UCSD-AML1 (cell line): ENCODE data around the gene KRT38.
"Not testable (repeated sequence)": the region's sequence is repeated elsewhere in the genome, so short reads cannot be mapped to it uniquely, and the experiment has no call there.

ENCODE experiments used
- DNase-seq: peaks from one replicate; lab custom pipeline; 2025; ENCODE audit not compliant: unreplicated experiment; lab: John Stamatoyannopoulos, UW

KRT38 gene

DNA sequence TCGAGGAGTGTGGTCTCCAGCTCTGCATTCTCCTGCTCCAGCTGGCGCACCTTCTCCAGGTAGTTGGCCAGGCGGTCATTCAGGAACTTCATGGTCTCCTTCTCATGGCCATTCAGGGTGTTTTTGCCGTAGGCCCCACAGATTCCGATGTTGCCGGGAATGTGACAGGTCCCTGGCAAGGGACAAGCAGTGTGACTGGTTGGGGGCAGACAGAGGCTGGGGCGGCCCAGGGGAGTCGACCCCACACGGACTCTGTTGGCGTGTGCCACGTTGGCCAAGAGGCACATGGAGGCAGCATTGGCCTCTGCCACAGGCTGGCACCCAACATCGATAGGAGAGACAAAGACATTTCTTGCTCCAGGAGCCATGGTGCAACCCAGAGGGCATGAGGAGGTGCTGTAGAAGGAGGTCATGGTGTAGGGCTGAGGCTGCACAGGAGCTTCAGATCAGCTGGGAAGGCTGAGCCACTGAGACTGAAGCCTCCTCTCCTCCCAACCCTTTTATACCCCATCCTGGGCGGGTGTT is 16.6 kb downstream of the KRT38 start, which contains the start of gene KRT37:
KRT37 (minus strand) TSS at position 475 of the 525 bp plus-strand sequence; CDS start at position 413, 62 bp downstream.
- DNase-seq, result no peak

DNA sequence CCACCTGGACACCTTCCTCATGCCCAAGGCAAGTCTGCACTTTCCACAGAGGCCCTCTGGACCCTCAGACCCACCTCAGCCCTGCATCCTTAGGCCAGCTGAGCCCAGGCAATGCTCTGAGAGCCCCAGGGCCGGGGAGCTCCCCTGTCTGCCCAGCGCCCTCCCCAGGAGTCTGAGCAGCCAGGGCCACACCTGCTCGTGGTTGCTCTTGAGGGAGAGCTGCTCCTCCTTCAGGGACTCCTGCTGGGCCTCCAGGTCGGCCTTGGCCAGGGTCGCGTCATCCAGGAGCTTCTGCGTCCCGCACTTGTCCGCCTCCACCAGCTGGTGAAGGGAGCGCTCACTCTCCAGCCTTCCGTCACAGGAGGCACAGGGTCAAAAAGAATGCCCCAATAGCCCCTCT is 18.2 kb downstream of the KRT38 start:
- not testable (repeated sequence) for DNase-seq

DNA sequence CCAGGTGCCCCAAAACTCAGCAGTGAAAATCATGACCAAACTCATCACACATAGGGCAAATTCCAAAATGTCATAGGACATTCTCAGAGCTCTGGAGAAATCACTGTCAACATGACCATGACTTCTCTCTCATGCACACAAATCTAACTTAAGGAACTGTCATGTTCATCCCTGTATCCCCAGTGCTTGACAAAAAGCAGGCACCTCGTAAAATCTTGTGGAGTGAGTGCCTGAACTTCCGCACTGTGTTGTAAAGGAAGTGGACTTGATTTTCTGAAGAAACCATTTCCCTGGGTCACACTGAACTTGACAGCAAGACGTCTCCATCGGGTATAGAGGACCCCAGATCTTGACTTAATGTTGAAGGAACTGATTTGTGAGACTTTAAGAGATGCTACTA is 19.2 kb downstream of the KRT38 start:
- no peak for DNase-seq

DNA sequence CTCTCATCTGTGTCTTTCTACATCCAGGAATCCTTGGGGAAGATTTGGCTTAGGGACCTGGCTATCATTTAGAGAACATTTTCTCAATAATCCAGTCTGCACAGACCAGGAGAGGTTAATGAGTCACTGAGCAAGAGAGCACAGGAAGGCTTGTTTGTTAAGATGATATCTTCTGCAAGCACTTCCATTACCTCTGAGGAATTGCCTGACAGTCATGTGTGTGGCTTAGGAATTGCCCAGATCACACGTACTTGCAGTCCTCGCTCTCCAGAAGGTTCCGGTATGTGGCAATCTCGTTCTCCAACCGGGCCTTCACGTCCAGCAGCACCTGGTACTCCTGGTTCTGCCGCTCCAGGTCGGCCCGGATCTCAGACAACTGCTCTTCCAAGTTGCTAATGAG is 19.7 kb downstream of the KRT38 start:
- DNase-seq, result no peak

DNA sequence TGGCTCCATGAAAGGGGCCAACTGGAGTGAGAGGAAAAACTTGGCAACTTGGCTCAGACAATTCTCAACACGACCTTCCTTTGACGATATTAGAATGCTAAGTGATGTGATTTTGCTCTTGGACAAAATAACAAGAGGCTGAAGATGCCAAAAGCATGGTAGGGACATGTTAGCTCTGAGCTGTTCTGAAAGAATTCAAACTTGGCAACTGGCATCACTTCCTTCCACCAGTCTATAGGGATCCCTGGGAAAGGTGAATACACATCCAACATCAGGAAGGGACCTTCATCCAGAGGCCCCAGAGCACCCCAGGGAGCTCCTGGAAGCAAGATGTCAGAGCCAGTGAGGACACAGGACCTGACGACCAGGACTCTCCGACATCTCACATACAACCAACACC is 20.6 kb downstream of the KRT38 start:
- DNase-seq, result no peak

DNA sequence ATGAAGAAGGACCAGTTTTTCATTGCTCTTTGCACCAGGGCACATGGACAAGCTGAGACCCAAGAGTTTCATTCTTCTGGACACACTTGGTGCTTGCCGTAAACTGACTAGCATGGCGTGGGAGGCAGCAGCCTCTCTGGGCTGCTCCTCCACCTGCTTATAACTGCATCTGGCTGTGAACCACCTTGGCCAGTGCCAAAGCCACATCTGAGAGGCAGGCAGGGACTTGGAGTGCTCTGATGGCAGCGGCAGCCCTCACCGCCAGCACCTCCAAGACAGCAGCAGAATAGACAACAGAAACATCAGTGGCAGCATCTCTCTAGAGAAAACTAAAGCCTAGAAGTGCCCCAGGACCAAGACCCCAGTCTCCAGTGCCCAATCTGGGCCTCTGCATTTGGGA is 21.1 kb downstream of the KRT38 start:
- no peak for DNase-seq

DNA sequence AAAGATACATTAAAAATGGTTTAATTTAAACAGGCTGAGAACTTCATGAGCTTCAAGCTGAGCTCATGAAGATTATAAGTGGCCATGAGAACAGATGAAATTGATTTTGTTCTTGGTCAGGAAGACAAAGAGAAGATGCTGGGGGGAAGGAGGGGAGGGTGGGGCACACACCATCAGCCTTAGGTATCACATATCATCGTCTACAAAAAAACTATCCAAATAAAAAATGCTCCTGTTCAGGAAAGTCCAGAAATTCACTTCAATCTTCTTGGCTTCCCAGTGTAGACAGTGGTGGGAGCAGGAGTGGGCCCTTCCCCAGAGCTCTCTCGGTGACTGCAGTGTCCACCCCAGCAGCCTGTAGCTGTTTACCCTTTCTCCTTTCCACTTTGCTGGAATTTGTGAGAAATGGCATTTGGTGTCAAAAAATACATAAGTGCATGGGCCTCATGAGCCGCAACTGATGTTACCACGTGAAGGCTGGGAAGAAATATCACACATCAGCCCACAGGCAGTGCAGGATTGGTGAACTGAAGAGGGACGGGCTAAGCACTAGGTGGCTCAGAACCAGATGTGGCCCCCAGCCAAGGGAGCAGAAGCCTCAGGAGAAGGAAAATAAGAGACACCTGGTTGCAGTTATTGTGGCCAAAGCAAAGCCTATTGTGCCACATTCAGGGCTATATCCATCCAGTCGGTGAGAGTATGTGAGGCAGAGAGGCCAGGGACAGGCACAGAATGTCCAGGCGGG is 22.5 kb downstream of the KRT38 start:
- no peak for DNase-seq

DNA sequence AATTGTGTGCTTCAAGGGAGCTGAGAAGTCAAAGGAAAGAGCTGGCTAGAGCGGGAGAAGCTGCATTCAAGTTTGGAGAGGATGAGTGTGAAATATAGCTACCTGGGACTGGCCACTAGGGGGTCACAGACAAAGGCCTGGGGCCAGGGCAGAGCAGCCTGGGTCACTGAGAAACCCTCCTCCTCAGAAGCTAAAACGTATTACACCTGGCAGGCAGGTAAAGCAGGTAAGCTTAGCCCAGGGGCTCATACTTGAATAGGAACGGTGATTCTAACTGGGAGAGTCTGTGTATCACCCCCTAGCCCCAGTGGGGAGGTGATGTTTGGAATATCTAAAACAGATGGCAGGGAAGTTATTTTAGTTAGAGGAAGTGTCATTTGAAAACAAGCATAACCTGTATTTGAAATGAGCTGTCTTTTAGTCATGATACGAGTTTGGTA is 23.2 kb downstream of the KRT38 start:
- DNase-seq, result no peak

DNA sequence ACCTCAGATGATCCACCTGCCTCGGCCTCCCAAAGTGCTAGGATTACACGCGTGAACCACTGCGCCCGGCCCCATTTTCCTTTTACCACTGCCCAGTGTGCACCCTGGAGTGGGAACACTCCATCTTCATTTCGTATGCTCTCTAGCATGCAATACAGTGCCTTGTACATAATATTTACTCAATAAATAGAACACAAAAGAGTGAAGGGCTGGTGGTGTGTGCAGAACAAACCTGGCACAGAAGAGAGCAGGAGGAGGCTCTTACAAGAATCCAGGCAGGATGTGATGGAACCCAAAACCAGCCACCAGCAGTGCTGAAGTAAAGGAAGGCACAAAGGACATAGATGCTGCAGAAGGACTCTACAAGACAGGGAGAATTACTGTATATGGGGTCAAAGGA is 23.7 kb downstream of the KRT38 start:
- DNase-seq, result no peak

DNA sequence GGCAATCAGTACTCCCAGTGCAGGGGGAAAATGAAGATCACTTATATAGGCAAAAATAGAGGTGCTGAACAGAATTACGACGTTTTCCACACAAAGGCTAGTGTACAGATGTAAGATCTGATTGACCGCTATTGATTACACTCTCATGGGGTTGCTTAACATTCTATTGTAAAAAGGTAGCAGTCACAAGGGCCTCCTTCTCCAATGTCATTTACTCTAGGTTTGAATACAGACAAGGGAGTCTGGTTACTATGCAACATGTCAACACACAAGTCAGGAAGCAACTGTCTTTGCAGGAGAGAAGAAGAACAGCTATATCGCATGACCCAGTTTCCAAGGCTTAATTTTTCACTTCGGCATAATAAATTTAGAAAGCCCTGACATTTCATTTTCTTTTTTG is 24.3 kb downstream of the KRT38 start:
- DNase-seq, result no peak

DNA sequence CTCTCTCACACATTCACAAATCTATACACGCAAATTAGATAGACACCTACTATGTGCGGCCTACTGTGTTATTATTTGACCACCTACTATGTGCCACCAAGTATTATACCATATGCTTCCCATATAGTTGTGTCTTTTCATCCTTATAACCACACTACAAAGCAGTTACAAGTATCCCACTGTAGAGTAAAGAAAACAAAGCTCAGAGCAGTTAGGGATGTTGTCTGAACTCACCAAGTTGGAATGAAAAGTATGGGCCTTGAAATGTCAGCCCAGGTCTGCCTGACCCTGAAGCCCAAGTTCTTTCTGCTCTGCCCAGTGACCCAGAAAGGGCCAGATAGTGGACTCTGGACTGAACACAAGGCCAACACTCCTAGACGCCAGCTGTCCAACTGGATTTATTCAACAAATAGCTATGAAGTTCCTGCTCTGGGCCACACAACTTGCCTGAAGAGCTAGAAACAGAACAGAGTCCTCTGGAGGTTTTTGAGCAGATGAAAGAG is 24.9 kb downstream of the KRT38 start:
- no peak for DNase-seq

DNA sequence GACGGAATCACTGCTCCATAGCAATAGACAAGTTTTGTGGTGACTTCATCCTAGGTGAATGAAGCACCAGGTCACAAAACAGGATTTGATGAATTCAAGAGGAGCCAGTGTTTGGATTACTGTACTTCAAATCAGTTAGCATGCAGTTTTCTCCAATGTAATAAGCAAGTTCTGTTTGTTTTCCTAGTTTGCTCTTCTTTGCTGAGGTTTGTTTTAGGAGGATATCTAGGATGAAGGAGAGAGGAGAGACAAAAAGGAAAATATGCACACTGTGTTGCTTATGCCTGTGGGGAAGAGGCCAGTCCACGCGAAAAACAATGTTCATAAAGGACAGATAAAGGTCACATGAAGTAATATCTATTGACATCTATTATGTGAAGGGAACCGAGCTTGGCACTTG is 25.4 kb downstream of the KRT38 start:
- no peak for DNase-seq

DNA sequence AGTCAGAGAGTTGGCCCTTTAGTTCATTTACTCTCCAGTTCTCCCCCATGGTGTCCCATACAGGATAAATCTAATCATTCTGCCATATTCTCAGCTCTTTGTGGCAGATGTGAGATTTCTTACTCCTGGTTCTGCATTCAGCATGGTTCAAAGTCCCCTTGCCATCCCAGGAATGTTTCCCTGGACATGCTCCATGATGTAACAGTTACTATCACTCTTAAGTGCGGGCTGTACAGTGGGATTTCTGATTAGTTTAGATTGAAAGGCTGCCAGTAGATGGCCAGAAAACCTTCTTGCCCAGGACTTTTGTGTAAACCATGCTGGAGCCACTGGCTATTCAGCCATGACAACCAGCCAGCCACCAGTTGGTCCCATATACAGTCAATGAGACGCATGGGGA is 26.8 kb downstream of the KRT38 start:
- DNase-seq, result no peak

DNA sequence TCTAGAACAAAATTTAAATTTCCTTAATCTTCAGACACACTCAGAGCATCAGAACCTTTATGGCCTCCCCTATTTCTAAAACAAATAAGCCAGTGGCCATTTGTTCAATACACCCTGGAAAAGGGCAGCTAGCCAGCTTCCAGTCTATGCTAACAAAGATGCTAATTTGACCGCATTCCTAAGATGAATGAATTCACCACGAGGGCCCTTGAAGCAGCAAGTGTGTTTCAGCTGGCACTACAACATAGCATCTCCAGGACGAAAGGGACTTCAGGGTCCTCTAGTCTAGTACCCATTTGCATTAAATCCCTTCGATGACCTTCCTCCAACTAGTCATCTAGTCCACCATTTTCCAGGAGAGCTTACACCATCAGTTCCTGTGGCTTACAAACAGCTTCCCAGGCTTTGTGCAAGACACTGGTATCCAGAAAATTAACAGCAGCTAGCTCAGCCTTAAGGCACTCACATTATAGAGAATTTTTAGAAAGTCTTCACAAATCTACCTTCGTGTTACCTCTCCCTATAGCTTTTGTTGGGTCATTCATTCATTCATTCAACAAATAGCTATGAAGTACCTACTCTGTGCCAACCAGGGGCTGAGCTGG is 27.3 kb downstream of the KRT38 start:
- no peak for DNase-seq

DNA sequence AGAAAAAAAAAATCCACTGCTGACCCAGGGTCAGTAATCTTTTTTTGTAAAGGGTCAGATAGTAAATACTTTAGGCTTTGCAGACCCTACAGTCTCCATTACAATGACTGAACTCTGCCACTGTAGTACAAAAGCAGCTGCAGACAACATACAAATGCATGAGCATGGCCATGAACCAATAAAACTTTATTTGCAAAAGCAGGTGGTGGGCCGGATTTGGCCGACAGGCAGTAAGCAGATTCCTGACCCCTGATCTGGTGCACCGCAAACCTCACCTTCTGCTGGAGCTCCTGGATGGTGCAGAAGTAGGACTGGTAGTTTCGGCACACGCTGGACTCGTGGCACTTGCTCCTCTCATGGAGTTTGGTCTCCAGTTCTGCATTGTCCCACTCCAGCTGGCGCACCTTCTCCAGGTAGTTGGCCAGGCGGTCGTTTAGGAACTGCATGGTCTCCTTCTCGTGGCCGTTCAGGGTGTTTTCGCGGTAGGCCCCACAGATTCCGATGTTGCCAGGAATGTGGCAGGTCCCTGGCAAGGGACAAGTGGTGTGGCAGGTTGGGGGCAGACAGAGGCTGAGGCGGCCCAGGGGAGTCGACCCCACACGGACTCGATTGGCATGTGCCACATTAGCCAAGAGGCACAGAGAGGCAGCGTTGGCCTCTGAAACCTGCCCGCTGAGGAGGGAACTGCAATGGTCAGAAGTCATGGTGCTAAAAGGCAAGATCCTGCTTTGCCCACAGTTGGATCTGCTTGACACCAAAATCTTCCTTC is 29.5 kb downstream of the KRT38 start:
- no peak for DNase-seq

DNA sequence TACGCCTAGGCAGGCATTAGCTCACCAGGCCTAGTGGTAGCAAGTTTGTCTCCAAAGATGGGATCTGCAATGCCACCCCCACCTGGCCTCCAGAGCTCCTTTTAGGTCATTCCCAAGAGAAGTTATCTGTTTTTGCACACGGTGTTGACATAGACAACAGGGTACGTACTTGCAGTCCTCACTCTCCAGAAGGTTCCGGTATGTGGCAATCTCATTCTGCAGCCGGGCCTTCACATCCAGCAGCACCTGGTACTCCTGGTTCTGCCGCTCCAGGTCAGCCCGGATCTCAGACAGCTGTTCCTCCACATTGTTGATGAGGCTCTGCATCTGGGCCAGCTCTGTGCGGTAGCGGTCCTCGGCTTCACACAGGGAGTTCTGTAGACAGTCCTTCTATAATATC is 33.6 kb downstream of the KRT38 start:
- DNase-seq, result no peak

DNA sequence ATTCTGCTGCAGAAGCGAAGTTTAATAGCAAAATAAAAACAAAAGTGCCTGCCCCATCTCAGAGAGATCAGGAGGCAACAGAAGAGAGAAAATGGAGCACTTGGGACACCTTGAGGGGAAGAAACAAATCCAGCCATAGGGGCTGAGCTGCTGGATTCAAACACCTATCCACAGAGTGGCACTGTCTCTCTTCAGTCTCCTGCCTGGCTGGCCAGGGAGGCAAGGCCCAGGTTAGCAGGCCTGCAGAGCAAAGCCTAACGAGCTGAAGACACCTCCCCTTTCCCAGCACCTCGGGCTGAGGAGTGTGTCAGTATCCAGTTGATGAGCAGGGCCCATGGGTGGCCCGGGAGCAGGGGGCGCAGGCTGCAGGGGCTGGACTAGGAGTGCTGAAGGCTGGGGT is 34.6 kb downstream of the KRT38 start:
- DNase-seq, result no peak

DNA sequence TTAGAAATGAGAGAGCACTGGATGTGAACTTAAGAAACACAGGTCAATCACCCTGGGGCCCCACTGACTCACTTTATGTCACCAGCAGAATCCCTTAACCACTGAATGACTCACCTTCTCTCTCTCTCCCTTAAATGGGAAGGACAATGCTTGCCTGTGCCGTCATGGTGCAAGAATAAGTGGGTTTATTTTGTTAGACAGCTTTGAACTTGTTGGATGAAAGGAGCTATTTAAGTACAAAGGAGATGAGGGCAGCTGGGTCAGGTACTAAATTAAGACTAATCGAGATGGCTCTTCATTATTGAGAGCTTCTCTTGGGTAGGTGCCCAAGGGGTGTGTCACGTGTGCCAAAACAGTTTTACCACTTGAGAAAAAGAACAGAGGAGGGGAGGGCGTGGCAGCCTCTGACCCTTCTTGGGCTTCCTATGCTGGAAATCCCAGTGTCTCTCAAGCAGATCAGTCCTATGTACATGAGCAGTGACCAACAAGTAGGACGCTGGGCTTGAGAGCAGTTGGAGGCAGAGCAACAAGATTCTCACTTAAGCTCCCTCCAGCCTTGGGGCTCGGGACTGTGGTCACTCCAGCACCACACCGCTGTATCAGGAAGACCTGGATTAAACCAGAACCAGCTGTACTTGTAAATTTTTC is 36.6 kb downstream of the KRT38 start:
- no peak for DNase-seq

DNA sequence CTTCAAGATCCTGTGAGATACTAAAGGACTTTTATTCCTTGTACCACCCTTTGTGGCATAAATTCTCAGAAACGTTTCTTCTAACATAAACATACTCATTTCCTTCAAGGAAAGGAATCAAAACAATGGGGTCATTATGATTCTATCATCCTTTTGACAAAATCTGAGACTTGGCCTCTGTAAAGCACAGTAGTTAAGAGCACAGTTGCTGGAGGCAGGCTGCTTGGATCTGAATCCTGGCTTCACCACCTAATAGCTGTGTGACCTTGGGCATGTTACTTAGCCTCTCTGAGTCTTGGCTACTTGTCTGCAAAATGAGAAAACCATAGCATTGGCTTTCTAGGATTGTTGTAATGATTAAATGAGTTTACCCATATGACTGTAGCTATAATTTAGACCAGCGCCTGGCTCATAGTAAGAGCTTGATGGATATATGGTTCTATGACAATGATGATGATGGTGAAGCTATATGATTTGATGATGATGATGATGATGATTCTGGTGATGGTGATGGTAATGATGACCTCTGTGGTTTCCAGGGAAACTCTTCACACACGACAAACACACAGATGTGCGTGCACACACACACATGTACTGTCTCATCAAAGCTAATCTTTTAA is 37.3 kb downstream of the KRT38 start:
- no peak for DNase-seq

DNA sequence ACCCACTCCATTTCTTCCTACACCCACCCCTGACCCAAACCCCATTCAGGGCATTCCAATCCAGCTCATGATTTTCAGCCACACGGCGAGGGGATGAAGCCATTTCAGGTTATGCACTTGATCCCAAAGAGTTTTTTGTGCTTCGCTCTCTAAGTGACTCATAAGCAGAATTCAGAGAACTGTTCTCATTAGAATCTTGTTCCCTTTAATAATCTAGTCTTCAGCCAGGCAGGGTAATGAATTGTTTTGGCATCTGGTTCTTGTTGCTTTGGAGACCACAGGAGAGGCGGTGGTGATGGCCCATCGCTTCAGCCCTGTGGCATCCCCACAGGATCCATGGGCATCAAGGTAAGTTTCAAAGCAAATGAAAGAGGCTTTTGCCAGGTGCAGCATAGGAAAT is 38.6 kb downstream of the KRT38 start:
- no peak for DNase-seq
